Measurements from ENCODE around the gene INPP5A.
"Not testable (repeated sequence)": the region's sequence is repeated elsewhere in the genome, so short reads cannot be mapped to it uniquely, and the experiment has no call there.

The INPP5A gene

GRCh38 chr10:132565516-132566209, 28.1 kb downstream of the INPP5A start:
- no peak for DNase-seq

- DNase-seq, result no peak
Observed at GRCh38 chr10:132566892-132567291, 29.3 kb downstream of the INPP5A start.

- no peak for DNase-seq
Observed at GRCh38 chr10:132570265-132570664, 32.7 kb downstream of the INPP5A start.

GRCh38 chr10:132570771-132571649, 33.4 kb downstream of the INPP5A start:
- DNase-seq, result no peak

GRCh38 chr10:132571650-132572544, 34.3 kb downstream of the INPP5A start:
- peak; percentile 35 for DNase-seq

DNA sequence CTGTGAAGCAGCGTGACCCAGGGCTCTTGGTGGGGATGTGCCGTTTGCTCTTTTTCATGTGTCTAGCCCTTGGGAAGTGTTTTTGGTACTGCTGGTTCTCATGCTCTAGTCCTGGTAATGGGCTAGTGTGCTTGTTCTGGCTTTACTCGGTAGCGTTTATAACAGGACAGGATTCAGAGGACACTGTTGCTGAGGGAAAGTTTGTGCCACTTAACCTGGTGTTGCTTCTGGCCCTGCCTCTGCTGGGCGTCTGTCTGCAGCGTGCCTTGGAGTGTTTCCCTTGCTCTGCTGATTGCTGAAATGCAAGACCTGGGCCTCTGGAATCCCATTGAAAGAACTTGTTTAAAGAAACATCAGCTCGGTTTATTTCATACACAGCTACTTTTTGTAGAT, 35.0 kb downstream of the INPP5A start:
- DNase-seq, result no peak

DNA sequence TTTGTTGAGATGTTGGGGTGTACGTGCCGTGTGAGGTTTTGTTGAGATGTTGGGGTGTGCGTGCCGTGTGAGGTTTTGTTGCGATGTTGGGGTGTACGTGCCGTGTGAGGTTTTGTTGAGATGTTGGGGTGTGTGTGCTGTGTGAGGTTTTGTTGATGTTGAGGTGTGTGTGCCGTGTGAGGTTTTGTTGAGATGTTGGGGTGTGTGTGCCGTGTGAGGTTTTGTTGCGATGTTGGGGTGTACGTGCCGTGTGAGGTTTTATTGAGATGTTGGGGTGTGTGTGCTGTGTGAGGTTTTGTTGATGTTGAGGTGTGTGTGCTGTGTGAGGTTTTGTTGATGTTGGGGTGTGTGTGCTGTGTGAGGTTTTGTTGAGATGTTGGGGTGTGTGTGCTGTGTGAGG, 35.4 kb downstream of the INPP5A start:
- DNase-seq, result not testable (repeated sequence)

- DNase-seq, result no peak
Observed at GRCh38 chr10:132574288-132574687, 36.7 kb downstream of the INPP5A start.

DNA sequence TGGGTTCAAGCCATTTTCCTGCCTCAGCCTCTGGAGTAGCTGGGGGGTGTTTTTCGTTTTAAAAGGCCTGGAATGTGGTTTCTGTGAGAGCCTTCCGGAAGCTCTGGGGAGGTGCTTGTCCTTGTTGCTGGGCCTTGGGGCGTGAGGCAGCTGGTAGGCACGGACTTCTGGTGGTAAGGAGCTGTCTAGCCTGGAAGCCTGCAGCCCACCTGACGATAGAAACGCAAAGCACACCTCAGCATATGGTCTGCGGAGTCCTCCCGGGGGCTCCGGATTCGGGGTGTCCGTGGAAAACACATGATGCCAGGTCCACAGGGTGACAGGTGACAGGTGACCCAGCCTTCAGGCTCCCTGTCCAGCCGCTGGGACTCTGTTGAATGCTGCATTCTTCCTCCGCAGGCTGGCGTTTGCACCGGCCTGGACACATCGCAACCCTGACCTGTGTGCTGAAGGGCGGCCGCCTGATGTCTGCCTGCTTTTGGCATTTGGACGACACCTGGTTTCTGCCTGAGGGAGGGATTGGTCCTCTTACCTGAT, 37.3 kb downstream of the INPP5A start:
- no peak for DNase-seq

- DNase-seq, result peak; percentile 91
Observed at GRCh38 chr10:132575320-132576201, 38.0 kb downstream of the INPP5A start.

DNA sequence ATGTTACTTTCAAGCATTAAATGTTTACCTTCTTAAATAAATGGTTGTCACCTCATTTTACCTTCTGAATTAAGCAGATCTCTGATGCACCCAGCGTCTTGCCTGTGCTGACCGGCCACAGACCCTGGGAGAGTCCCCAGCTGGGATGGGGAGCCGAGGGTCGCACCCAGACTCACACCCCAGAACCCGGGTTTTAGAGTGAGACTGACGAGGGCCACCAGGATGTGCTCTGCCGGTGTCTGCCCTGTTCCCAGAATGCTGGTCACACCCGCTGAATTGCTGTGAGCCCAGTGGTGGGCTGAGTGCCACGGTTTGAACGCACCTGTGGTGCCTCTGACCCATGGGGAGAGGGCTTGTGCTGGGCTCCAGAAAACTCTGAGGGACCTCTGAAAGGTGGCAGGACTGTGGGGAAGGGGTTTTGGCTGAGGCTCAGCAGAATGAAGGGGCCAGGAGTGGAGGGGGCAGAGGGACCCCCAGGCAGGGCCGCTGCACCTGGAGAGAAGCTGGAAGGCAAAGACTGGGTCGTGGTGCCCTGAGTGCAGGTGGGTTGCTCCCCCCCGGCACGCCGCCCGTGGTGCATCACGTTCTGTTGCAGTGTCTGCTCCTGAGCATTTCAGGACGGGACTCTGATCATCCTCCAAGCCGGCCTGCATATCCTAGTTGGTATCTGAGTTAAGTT, 39.2 kb downstream of the INPP5A start:
- no peak for DNase-seq

DNA sequence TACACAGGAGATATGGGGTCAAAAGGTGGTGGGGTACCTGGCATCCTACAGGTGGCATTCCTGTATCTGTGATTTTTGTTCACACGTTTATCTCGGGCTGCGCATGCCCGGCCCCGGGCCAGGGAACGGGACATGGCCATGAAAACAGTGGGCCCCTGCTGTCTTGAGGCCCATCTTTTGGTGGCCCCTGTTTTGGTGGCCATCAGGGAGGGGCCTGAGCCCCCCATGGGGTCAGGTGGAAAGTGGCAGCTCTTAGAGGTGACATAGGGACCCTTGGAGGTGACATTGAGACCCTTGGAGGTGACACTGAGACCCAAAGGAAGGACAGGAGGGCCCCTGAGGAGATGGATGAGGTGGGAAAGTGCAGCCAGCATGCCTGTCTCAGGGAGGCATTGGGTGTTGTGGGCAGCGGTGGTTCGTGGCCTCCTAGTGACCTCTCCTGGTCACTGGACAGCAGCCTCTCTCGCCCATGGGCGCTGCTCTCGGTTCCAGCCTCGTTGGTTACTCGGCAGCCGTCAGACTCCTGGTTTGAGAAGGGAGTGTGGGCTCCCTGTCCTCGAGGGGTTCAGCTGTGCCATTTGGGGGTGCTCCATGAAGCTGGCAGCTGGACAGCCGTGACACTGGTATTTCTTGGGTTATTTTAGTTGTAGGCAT, 39.9 kb downstream of the INPP5A start:
- no peak for DNase-seq

DNA sequence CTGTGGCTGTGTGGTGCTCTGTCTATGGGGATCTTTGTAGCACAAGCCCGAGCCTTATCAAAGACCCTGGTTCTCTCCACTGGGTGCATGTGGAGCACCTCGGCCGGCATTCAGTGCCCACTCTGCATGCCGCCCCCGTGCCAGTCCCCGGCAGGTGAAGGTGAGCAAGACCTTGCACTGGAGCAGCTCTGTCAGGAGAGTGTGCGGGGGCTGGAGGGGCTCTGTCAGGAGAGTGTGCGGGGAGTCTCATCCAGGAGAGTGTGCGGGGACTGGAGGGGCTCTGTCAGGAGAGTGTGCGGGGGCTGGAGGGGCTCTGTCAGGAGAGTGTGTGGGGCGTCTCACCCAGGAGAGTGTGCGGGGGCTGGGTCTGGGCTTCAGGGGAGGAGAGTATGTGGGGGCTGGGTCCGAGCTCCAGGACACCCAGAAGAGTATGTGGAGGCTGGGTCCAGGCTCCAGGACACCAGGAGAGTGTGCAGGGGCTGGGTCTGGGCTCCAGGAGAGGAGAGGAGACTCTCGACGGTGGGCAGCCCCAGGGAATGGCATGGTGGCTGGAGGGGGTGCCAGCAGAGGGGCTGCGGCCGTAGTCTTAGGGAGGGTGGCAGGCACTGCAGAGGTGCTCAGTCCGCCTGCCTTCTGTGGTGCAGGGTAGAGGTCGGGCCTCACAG, 40.8 kb downstream of the INPP5A start:
- DNase-seq, result no peak

DNA sequence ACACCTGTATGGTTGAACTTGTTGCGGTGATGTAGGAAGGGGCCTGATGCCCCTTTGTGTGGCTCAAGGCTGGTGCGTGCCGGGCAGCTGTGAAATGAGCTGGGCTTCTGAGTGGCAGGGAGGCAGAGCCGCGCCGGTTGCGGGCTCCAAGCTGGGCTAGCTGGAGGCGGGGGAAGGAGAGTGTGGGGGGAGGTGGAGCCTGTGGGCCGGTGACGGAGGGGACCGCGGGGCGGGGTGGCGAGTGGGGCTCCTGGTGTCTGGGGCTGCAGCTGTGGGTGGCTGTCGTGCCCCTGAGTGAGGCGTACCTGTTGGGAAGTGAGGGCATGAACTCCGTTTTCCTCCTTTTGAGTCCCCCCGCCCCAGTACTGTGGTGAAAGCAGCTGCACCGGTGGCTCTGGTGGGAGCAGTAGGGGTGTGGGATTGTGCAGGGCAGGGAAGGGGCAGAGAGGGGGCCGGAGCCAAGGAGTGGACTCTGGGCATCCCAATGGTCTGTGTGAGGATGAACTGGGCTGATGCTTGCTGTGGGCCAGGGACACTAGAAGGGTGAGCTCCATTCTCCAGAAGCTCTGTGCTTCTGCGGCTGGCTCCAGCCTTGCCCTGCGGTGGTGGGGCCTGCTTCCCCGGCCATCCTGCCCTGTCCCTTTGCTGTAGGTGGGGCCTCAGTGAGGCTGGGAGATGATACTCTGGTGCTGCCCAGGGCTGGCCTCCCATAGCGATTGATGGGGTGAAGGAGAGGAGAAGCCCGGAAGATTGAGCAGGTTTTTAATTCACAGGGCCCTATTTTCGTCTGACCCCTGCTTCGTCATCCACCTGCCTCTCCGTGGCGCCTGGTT, 41.7 kb downstream of the INPP5A start:
- no peak for DNase-seq

DNA sequence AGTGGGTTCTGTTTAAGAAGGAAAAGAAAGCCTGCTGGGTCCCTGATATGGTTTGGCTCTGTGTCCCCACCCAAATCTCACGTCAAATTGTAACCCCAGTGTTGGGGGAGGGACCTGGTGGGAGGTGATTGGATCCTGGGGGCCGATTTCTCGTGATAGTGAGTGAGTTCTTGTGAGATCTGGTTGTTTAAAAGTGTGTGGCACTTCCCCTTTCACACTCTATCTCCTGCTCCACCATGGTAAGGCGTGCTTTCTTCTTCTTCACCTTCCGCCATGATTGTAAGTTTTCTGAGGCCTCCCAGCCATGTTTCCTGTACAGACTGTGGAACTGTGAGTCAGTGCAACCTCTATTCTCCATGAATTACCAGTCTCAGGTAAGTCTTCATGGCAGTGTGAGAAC, 42.6 kb downstream of the INPP5A start:
- no peak for DNase-seq

- no peak for DNase-seq
Observed at GRCh38 chr10:132580617-132581016, 43.0 kb downstream of the INPP5A start.

DNA sequence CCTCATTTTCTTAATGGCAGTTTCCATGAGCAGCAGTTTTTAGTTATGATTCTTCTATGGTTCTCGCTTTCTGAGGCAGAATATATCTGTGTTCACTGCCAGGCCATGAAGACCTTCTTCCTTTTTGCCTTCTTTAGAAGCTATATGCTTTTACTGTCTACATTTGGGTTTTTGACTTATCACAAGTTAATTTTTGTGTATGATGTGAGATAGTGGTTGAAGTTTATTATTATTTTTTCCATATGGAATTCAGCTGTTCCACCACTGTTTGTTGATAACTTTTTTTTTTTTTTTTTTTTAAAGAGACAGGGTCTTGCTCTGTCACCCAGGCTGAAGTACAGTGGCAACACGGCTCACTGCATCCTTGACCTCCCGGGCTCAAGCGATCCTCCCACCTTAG, 44.5 kb downstream of the INPP5A start:
- no peak for DNase-seq

GRCh38 chr10:132582771-132583170, 45.2 kb downstream of the INPP5A start:
- no peak for DNase-seq

DNA sequence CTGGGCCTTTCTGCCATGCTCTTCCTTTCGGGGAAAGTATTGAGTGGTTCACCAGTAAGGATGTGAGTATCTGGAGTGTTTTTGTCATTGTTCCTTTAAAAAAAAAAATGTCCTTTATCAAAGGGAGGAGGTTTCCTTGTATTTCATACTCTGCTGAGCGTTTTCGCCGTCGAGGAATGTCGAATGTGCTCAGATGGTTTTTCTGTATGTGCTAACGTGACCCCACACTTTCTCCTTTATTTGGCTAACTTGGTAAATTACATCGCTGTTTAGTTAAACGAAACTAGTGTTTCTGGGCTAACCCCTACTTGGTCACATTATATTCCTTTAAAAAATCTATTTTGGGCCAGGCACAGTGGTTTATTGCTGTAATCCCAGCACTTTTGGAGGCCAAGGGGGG, 45.9 kb downstream of the INPP5A start:
- no peak for DNase-seq
